HFFc6 (cell line): ENCODE results near the gene CGGBP1. TPM values are rescaled to one million over a fixed set of nuclear protein-coding genes. Genes with fewer than 3 reads are reported as not detected.

ENCODE experiments used
- DNase-seq: peaks from one replicate; pipeline ENCODE4 v3.0.0-alpha.2; 2018
- H3K27ac Mint-ChIP-seq: 2 replicates; pipeline ENCODE4 v1.8.0; 2020; ENCODE audit warnings: mild to moderate bottlenecking, mixed read lengths
- H3K27me3 Mint-ChIP-seq: 2 replicates; pipeline ENCODE4 v1.8.0; 2021; ENCODE audit warnings: mild to moderate bottlenecking, moderate library complexity, mixed read lengths; ENCODE audit not compliant: insufficient read depth
- H3K36me3 Mint-ChIP-seq: 2 replicates; pipeline ENCODE4 v1.8.0; 2021; ENCODE audit warnings: low read depth, mixed read lengths
- H3K4me1 Mint-ChIP-seq: 2 replicates; pipeline ENCODE4 v1.8.0; 2020; ENCODE audit warnings: low read depth, mixed read lengths
- H3K4me3 Mint-ChIP-seq: 2 replicates; pipeline ENCODE4 v1.8.0; 2020; ENCODE audit warnings: mild to moderate bottlenecking, moderate library complexity, mixed read lengths
- H3K9me3 Mint-ChIP-seq: 2 replicates; pipeline ENCODE4 v1.8.0; 2020; ENCODE audit warnings: mild to moderate bottlenecking, mixed read lengths
- total RNA-seq, 6 experiments: library from RNA; stranded (reverse); fragmentation: NEBNext Ultra II Directional; extraction: Animal tissue kit (Norgen Biotek cat#: 25700); gene quantifications; 2 replicates in 1 of 6; 3 replicates in 5 of 6; pipeline ENCODE4 v1.2.3, GENCODE V29; 2021
- TF ChIP-seq, protein P1 (sequence below): fragments of 200-600 bp; sonication (generic); IDR thresholded peaks from 2 replicates; pipeline ENCODE4 v1.5.0; 2021; ENCODE audit warnings: antibody characterized with exemption, mild to moderate bottlenecking

Gene CGGBP1
- total RNA-seq, 6 experiments from 2014 or later = 54.7 to 75.0 (median 60.9) TPM

DNA sequence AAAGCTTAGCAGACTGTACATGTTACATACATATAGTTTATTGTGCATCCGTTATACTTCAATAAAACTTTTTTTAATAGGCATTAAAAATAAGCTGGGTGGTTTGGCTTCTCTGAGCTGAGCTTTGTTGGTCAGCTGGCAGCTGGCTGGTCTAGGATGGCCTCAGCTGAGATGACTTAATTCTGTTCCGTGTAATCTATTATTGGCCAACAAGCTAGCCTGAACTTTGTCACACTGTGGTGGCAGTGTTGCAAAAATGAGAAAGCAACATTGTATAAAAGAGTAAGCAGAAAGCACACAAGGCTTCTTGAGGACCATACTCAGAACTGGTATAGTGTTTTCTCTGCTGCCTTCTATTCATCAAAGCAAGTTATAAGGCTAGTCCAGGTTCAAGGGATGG, 45.2 kb downstream of the CGGBP1 start:
- TF ChIP-seq, protein P1, sequence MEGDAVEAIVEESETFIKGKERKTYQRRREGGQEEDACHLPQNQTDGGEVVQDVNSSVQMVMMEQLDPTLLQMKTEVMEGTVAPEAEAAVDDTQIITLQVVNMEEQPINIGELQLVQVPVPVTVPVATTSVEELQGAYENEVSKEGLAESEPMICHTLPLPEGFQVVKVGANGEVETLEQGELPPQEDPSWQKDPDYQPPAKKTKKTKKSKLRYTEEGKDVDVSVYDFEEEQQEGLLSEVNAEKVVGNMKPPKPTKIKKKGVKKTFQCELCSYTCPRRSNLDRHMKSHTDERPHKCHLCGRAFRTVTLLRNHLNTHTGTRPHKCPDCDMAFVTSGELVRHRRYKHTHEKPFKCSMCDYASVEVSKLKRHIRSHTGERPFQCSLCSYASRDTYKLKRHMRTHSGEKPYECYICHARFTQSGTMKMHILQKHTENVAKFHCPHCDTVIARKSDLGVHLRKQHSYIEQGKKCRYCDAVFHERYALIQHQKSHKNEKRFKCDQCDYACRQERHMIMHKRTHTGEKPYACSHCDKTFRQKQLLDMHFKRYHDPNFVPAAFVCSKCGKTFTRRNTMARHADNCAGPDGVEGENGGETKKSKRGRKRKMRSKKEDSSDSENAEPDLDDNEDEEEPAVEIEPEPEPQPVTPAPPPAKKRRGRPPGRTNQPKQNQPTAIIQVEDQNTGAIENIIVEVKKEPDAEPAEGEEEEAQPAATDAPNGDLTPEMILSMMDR = no peak
- no peaks in the 10 kb centered on the region for H3K36me3 Mint-ChIP-seq
- no peak for DNase-seq
- peaks cover 10% of the 10 kb centered on the region for H3K27me3 Mint-ChIP-seq
- no peak overlapping the region for H3K4me3 Mint-ChIP-seq
- H3K9me3 Mint-ChIP-seq = peaks cover 5% of the 10 kb centered on the region; the same call in 1 of the 2 replicates
- H3K27ac Mint-ChIP-seq = no peak overlapping the region
- no peaks in the 10 kb centered on the region for H3K4me1 Mint-ChIP-seq

DNA sequence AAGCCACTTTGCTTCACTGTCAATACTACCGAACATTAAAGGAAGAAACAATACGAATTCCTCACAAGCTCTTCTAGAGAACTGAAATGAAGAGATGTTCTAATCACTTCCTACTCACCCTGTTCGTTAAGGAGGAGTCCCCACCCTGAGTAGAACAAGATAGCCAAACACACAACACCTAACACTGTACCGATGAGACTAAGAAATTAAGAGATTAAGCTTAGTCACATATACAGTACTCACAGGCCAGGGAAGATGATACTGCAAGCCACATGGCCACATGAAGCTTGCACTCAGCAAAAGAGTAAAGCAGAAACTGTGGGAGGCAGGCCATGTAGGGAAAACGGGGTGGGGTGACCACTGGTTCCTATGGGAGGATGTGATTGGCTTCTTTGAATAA, 48.0 kb downstream of the CGGBP1 start:
- Mint-ChIP-seq H3K27ac (no peak overlapping the region), H3K4me1 (no peaks in the 10 kb centered on the region), H3K9me3 (no peaks in the 10 kb centered on the region), H3K4me3 (no peak overlapping the region), H3K36me3 (no peaks in the 10 kb centered on the region), H3K27me3 (peaks cover 26% of the 10 kb centered on the region)
- DNase-seq = no peak
- TF ChIP-seq, protein P1 = no peak

DNA sequence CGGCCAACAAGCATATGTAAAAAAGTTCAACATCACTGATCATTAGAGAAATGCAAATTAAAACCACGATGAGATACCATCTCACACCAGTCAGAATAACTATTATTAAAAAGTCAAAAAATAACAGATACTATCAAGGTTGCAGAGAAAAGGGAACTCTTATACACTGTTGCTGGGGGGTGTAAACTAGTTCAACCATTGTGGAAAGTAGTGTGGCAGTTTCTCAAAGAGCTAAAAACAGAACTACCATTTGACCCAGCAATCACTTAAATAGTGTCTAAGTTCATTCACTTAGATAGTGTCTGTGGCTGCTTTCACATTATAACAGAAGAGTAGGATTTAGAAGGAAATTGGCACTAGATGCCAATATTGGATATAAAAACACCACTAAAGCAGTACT, 49.7 kb downstream of the CGGBP1 start:
- Mint-ChIP-seq H3K27ac (no peak overlapping the region), H3K36me3 (no peaks in the 10 kb centered on the region), H3K27me3 (peaks cover 24% of the 10 kb centered on the region), H3K4me3 (no peak overlapping the region), H3K9me3 (no peaks in the 10 kb centered on the region), H3K4me1 (0 out of 2 replicates have a peak, but pooled peaks cover 2% of the 10 kb centered on the region)
- TF ChIP-seq, protein P1 = no peak
- no peak for DNase-seq

DNA sequence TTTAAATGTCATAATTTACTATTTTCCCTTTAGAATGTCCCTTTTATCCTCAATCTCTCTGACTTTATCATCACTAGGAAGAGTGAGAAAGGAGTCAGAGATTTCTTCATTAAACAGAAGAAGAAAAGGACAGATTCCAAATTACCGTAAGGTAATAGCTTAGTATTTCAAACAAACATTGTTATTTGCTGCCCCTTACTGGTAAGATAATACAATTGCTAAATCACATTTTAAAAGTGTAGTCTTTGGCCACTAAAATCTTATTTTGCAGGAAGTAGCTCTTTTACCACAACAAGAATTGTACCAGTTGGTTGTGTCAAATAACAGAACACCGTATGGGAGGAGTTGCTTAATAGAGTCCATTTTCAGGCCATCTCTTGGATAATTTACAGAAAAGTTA, 53.7 kb downstream of the CGGBP1 start:
- Mint-ChIP-seq H3K9me3 (no peaks in the 10 kb centered on the region), H3K4me1 (peaks cover 14% of the 10 kb centered on the region), H3K36me3 (no peaks in the 10 kb centered on the region), H3K27me3 (peaks cover 22% of the 10 kb centered on the region; the same call in 1 of the 2 replicates), H3K27ac (no peak overlapping the region), H3K4me3 (no peak overlapping the region)
- peak; percentile 32 for DNase-seq
- TF ChIP-seq, protein P1 = peak; percentile 76

DNA sequence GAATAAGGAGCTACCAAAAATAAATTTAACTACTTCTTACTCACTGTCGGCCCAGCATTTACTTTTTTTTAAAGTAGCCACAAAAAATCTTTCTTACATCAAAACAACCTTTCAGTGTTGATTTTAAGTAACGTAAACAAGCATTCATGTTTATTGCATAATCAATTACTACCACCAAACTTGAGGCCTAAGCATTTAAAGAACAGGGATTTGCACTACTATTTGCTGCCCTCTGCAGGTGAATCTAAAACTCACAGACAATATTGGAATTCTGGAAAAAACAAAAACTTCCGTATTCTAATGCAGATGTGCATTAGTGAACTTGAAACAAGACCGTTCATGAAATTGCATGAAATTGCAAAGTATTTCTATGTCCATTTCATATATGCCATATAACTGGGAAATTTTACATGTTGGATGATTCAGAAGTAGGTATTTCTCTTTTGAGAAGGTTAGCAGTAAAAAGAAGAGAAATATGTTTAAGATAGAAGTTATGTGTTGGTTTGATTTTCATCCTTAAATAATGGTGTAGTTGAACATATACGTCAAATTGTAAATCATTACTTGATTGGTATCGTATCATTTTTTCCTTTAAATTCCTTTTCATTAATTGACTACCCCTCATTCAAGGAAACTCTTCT, 55.6 kb downstream of the CGGBP1 start:
- H3K4me1 Mint-ChIP-seq = peaks cover 14% of the 10 kb centered on the region
- TF ChIP-seq, protein P1 = peak; percentile 94
- H3K9me3 Mint-ChIP-seq = no peaks in the 10 kb centered on the region
- H3K27me3 Mint-ChIP-seq = peaks cover 15% of the 10 kb centered on the region; the same call in 1 of the 2 replicates
- H3K27ac Mint-ChIP-seq = no peak overlapping the region
- H3K4me3 Mint-ChIP-seq = no peak overlapping the region
- no peaks in the 10 kb centered on the region for H3K36me3 Mint-ChIP-seq
- peak; percentile 31 for DNase-seq
